Neural progenitor cell (in vitro differentiated cells): ENCODE measurements around the gene EIF4ENIF1. TPM values are rescaled to one million over a fixed set of nuclear protein-coding genes. Genes with fewer than 3 reads are reported as not detected.

Source experiments
- DNase-seq: peaks from one replicate; pipeline ENCODE4 v3.0.0-alpha.2; 2016; ENCODE audit warnings: low spot score
- H2AFZ ChIP-seq: fragments of 200-600 bp; sonication (generic); replicated peaks from 2 replicates; pipeline ENCODE4 v1.6.1; 2016; ENCODE audit warnings: antibody characterized with exemption
- H3F3A ChIP-seq: fragments of 200-600 bp; sonication (generic); 2 replicates; pipeline ENCODE4 v1.6.1; 2016; ENCODE audit warnings: antibody characterized with exemption, low read depth
- H3K27ac ChIP-seq: fragments of 200-600 bp; sonication (generic); 2 replicates; pipeline ENCODE4 v1.5.1; 2016; ENCODE audit warnings: mild to moderate bottlenecking
- H3K27me3 ChIP-seq: fragments of 200-600 bp; sonication (generic); 2 replicates; pipeline ENCODE4 v1.6.1; 2016; ENCODE audit warnings: mild to moderate bottlenecking, moderate library complexity
- H3K36me3 ChIP-seq: fragments of 200-600 bp; sonication (generic); 2 replicates; pipeline ENCODE4 v1.5.1; 2016
- H3K4me1 ChIP-seq: fragments of 200-600 bp; sonication (generic); 2 replicates; pipeline ENCODE4 v1.6.1; 2016; ENCODE audit warnings: mixed run types
- H3K4me2 ChIP-seq: fragments of 200-600 bp; sonication (generic); 2 replicates; pipeline ENCODE4 v1.6.1; 2016
- H3K4me3 ChIP-seq: fragments of 200-600 bp; sonication (generic); 2 replicates; pipeline ENCODE4 v1.5.1; 2016
- H3K79me2 ChIP-seq: fragments of 200-600 bp; sonication (generic); 2 replicates; pipeline ENCODE4 v1.6.1; 2016; ENCODE audit warnings: low read depth
- H3K9ac ChIP-seq: fragments of 200-600 bp; sonication (generic); 2 replicates; pipeline ENCODE4 v1.6.1; 2016
- H3K9me3 ChIP-seq: fragments of 200-600 bp; sonication (generic); 2 replicates; pipeline ENCODE4 v1.5.1; 2016; ENCODE audit warnings: low read depth
- H4K20me1 ChIP-seq: fragments of 200-600 bp; sonication (generic); 2 replicates; pipeline ENCODE4 v1.6.1; 2016; ENCODE audit warnings: low read depth
- H3K27ac Mint-ChIP-seq: 3 replicates; pipeline ENCODE4 v1.8.0; 2021; ENCODE audit warnings: mixed read lengths
- H3K27me3 Mint-ChIP-seq: 2 replicates; pipeline ENCODE4 v1.8.0; 2022; ENCODE audit warnings: low read depth, mild to moderate bottlenecking, inconsistent platforms, moderate library complexity, mixed read lengths; ENCODE audit not compliant: insufficient read depth
- H3K36me3 Mint-ChIP-seq: 3 replicates; pipeline ENCODE4 v1.8.0; 2021; ENCODE audit warnings: mixed read lengths
- H3K4me1 Mint-ChIP-seq: 3 replicates; pipeline ENCODE4 v1.8.0; 2021; ENCODE audit warnings: mixed read lengths
- H3K4me3 Mint-ChIP-seq: 3 replicates; pipeline ENCODE4 v1.8.0; 2021; ENCODE audit warnings: mild to moderate bottlenecking, moderate library complexity, mixed read lengths
- H3K9me3 Mint-ChIP-seq: 3 replicates; pipeline ENCODE4 v1.8.0; 2020; ENCODE audit warnings: mixed read lengths
- CTCF ChIP-seq: fragments of 200-600 bp; sonication (generic); IDR thresholded peaks from 2 replicates; pipeline ENCODE4 v1.5.1; 2017; ENCODE audit warnings: antibody characterized with exemption, mild to moderate bottlenecking
- EZH2 ChIP-seq: fragments of 200-600 bp; sonication (generic); IDR thresholded peaks from 2 replicates; pipeline ENCODE4 v1.6.1; 2017; ENCODE audit warnings: antibody characterized with exemption, mild to moderate bottlenecking, moderate library complexity
- EZH2phosphoT487 ChIP-seq: fragments of 200-600 bp; sonication (generic); IDR thresholded peaks from 2 replicates; pipeline ENCODE4 v1.6.1; 2017; ENCODE audit warnings: antibody characterized with exemption
- total RNA-seq: library from RNA; depleted of rRNA; stranded (reverse); fragments of >200 nt; gene quantifications from 2 replicates; pipeline ENCODE4 v1.2.3, GENCODE V29; 2015; ENCODE audit warnings: low replicate concordance

The EIF4ENIF1 gene
- 21.4 and 26.4 TPM in 2 replicates for total RNA-seq

- H2AFZ ChIP-seq, result peak within 1 kb of the TSS; percentile 86
- H3K9ac ChIP-seq, result peak within 1 kb of the TSS; percentile 64
- H3K27me3 Mint-ChIP-seq, result no peaks in the 10 kb centered on the region
- peak within 1 kb of the TSS; percentile 87 for H3K27ac ChIP-seq
- peaks cover 40% of the 10 kb centered on the region for H3K79me2 ChIP-seq
- peaks cover 9% of the 10 kb centered on the region for H3K27me3 ChIP-seq
- peak within 1 kb of the TSS; percentile 94 for H3K4me3 Mint-ChIP-seq
- peak; percentile 85 for DNase-seq
- H4K20me1 ChIP-seq, result peaks cover 33% of the 10 kb centered on the region
- H3K4me3 ChIP-seq, result peak within 1 kb of the TSS; percentile 94
- no peaks in the 10 kb centered on the region for H3K9me3 Mint-ChIP-seq
- H3K36me3 Mint-ChIP-seq, result peaks cover 12% of the 10 kb centered on the region
- H3K4me2 ChIP-seq, result peak within 1 kb of the TSS; percentile 89
- H3K4me1 Mint-ChIP-seq, result peaks cover 36% of the 10 kb centered on the region
- H3F3A ChIP-seq, result peaks cover 27% of the 10 kb centered on the region
- no peaks in the 10 kb centered on the region for H3K9me3 ChIP-seq
- no peak for TF ChIP-seq EZH2phosphoT487
- no peak for TF ChIP-seq EZH2
- TF ChIP-seq CTCF, result no peak
- peak within 1 kb of the TSS; percentile 89 for H3K27ac Mint-ChIP-seq
- peaks cover 5% of the 10 kb centered on the region for H3K36me3 ChIP-seq
- peaks cover 26% of the 10 kb centered on the region for H3K4me1 ChIP-seq
Observed at GRCh38 chr22:31489632-31490495, at the start of gene EIF4ENIF1. TSS of gene EIF4ENIF1 (minus strand) at chr22:31489842. CDS start at chr22:31488718, 1,124 bp downstream.

GRCh38 chr22:31538815-31539214 lies 49.2 kb upstream of the EIF4ENIF1 start:
- Mint-ChIP-seq H3K36me3 (peaks cover 7% of the 10 kb centered on the region), H3K4me3 (no peak overlapping the region), H3K4me1 (peaks cover under 1% of the 10 kb centered on the region), H3K27me3 (peaks cover 3% of the 10 kb centered on the region), H3K27ac (no peak overlapping the region), H3K9me3 (no peaks in the 10 kb centered on the region)
- H2AFZ ChIP-seq, result no peak overlapping the region
- no peaks in the 10 kb centered on the region for H3K4me1 ChIP-seq
- no peak overlapping the region for H3K4me2 ChIP-seq
- H3K4me3 ChIP-seq, result no peak overlapping the region
- no peaks in the 10 kb centered on the region for H3K79me2 ChIP-seq
- H3K9me3 ChIP-seq, result no peaks in the 10 kb centered on the region
- H3K36me3 ChIP-seq, result no peaks in the 10 kb centered on the region
- no peaks in the 10 kb centered on the region for H3K27me3 ChIP-seq
- TF ChIP-seq CTCF, result no peak
- TF ChIP-seq EZH2phosphoT487, result no peak
- TF ChIP-seq EZH2, result no peak
- no peak overlapping the region for H3K27ac ChIP-seq
- H3F3A ChIP-seq, result peaks cover 11% of the 10 kb centered on the region
- no peak for DNase-seq
- H3K9ac ChIP-seq, result no peak overlapping the region
- no peaks in the 10 kb centered on the region for H4K20me1 ChIP-seq

- Histone ChIP-seq H3K79me2 (no peaks in the 10 kb centered on the region), H3K9ac (no peak overlapping the region), H3K4me2 (no peak overlapping the region), H3K27ac (peak overlapping the region; percentile 71), H4K20me1 (peaks cover 2% of the 10 kb centered on the region), H3F3A (peaks cover 11% of the 10 kb centered on the region), H2AFZ (no peak overlapping the region), H3K9me3 (no peaks in the 10 kb centered on the region), H3K27me3 (no peaks in the 10 kb centered on the region), H3K4me3 (no peak overlapping the region), H3K4me1 (peaks cover 4% of the 10 kb centered on the region), H3K36me3 (no peaks in the 10 kb centered on the region)
- peaks cover 3% of the 10 kb centered on the region for H3K27me3 Mint-ChIP-seq
- TF ChIP-seq CTCF, result no peak
- TF ChIP-seq EZH2phosphoT487, result no peak
- no peak for TF ChIP-seq EZH2
- no peak overlapping the region for H3K27ac Mint-ChIP-seq
- no peaks in the 10 kb centered on the region for H3K4me1 Mint-ChIP-seq
- H3K36me3 Mint-ChIP-seq, result peaks cover 11% of the 10 kb centered on the region
- no peak for DNase-seq
- H3K9me3 Mint-ChIP-seq, result no peaks in the 10 kb centered on the region
- no peak overlapping the region for H3K4me3 Mint-ChIP-seq
Observed at GRCh38 chr22:31537019-31537535, 47.4 kb upstream of the EIF4ENIF1 start.
